ENCODE results near the gene RIMBP2.
"Not testable (repeated sequence)": the region's sequence is repeated elsewhere in the genome, so short reads cannot be mapped to it uniquely, and the experiment has no call there.

RIMBP2 gene

GRCh38 chr12:130707571-130707891 lies 8.6 kb downstream of the RIMBP2 start:
- DNase-seq (ENCODE audit: low read depth in 2 of 3, low spot score in 2 of 3) = no peak

- no peak for DNase-seq (ENCODE audit: low read depth in 2 of 3, low spot score in 2 of 3)
Measured at GRCh38 chr12:130706885-130707570, 9.1 kb downstream of the RIMBP2 start.

- no peak for DNase-seq (ENCODE audit: low read depth in 2 of 3, low spot score in 2 of 3)
Measured at GRCh38 chr12:130706311-130706710, 9.8 kb downstream of the RIMBP2 start.

GRCh38 chr12:130705178-130705822 lies 10.8 kb downstream of the RIMBP2 start:
- no peak for DNase-seq (ENCODE audit: low read depth in 2 of 3, low spot score in 2 of 3)

GRCh38 chr12:130704606-130705005 lies 11.5 kb downstream of the RIMBP2 start:
- no peak for DNase-seq (ENCODE audit: low read depth in 2 of 3, low spot score in 2 of 3)

GRCh38 chr12:130703733-130704375 lies 12.2 kb downstream of the RIMBP2 start:
- no peak for DNase-seq (ENCODE audit: low read depth in 2 of 3, low spot score in 2 of 3)

- DNase-seq (ENCODE audit: low read depth in 2 of 3, low spot score in 2 of 3) = no peak
Measured at GRCh38 chr12:130702966-130703732, 12.9 kb downstream of the RIMBP2 start.

GRCh38 chr12:130701402-130701744 lies 14.7 kb downstream of the RIMBP2 start:
- no peak for DNase-seq (ENCODE audit: low read depth in 2 of 3, low spot score in 2 of 3)

- no peak for DNase-seq (ENCODE audit: low read depth in 2 of 3, low spot score in 2 of 3)
Measured at GRCh38 chr12:130700492-130701401, 15.4 kb downstream of the RIMBP2 start.

GRCh38 chr12:130698106-130698505 lies 18.0 kb downstream of the RIMBP2 start:
- no peak for DNase-seq (ENCODE audit: low read depth in 2 of 3, low spot score in 2 of 3)

- DNase-seq (ENCODE audit: low read depth in 2 of 3, low spot score in 2 of 3) = no peak
Measured at GRCh38 chr12:130696379-130697100, 19.6 kb downstream of the RIMBP2 start.

GRCh38 chr12:130695061-130695460 lies 21.0 kb downstream of the RIMBP2 start:
- no peak for DNase-seq (ENCODE audit: low read depth in 2 of 3, low spot score in 2 of 3)

- no peak for DNase-seq (ENCODE audit: low read depth in 2 of 3, low spot score in 2 of 3)
Measured at GRCh38 chr12:130689408-130690405, 26.4 kb downstream of the RIMBP2 start.

- DNase-seq (ENCODE audit: low read depth in 2 of 3, low spot score in 2 of 3) = not testable (repeated sequence)
Measured at GRCh38 chr12:130688999-130689398, 27.1 kb downstream of the RIMBP2 start.

GRCh38 chr12:130687796-130688778 lies 28.0 kb downstream of the RIMBP2 start:
- DNase-seq (ENCODE audit: low read depth in 2 of 3, low spot score in 2 of 3) = no peak

GRCh38 chr12:130687190-130687589 lies 28.9 kb downstream of the RIMBP2 start:
- DNase-seq (ENCODE audit: low read depth in 2 of 3, low spot score in 2 of 3) = no peak

- DNase-seq (ENCODE audit: low read depth in 2 of 3, low spot score in 2 of 3) = no peak
Measured at GRCh38 chr12:130686511-130686991, 29.5 kb downstream of the RIMBP2 start.

GRCh38 chr12:130685850-130686249 lies 30.2 kb downstream of the RIMBP2 start:
- no peak for DNase-seq (ENCODE audit: low read depth in 2 of 3, low spot score in 2 of 3)
